Stimulated activated CD4-positive, alpha-beta T cell treated with anti-CD3 and anti-CD28 coated beads, Interleukin-15, amount 100 ng/mL, for 24 hours (primary cell): ENCODE results near the gene MAL.

Source experiments
- DNase-seq: peaks from one replicate; pipeline ENCODE4 v3.0.0-alpha.2; 2020

Gene MAL

DNA sequence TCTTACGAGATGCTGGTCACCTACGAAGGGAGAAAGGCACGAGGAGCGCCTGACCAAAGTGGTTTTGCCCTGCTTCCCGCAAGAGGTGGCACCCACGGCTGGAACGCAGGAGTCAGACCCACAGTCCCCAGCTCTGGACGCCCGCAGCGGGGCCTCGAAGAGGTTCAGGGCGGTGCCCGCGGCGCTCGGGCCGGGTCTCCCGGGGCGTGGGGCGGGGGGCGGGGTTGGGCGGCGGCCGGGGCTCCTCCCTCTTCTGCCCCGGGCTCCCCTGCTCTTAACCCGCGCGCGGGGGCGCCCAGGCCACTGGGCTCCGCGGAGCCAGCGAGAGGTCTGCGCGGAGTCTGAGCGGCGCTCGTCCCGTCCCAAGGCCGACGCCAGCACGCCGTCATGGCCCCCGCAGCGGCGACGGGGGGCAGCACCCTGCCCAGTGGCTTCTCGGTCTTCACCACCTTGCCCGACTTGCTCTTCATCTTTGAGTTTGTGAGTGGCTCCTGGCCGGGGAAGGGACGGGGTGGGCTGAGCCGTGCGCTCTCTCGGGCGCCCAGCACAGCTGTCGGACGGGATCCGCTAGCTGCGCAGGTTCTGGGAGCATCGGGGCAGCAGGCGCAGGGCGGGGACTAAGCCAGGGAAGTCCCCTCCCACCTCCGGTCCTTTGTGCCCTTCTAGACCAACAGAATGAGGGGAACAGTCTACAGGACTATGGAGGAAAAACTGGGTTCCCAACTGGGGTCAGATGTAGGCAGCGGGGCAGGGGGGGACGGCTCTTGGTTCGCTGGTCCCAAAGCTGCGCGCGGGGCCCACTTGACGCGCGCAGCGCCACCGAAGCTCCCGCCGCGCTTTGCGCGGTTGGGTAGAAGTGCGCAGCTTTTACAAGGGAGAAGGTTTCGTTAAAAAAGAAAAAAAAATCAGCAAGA is at the start of gene MAL:
Gene MAL, plus strand, starts transcription at position 303 of the 914 bp plus-strand sequence. Its CDS starts 85 bp downstream, at position 388.
- peak; percentile 81 for DNase-seq

DNA sequence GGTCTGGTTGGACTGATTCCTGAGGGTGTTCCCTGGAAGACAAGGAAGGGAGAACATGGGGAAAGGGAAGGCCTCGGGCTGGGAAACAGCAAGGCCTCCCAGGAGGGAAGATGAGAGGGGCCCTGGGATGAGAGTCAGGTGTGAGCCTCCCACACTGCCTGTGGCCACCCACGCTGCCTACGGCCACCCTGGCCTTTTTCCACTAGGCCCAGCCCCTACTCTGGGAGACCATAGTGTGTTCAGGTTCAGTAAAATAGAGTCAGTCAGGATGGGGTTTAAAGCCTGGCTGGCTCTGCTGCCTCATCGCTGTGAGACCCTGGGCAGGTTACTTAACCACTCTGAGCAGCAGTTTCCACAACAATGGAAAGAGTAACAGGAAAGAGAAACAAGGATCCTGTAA is 47.7 kb upstream of the MAL start:
- no peak for DNase-seq

DNA sequence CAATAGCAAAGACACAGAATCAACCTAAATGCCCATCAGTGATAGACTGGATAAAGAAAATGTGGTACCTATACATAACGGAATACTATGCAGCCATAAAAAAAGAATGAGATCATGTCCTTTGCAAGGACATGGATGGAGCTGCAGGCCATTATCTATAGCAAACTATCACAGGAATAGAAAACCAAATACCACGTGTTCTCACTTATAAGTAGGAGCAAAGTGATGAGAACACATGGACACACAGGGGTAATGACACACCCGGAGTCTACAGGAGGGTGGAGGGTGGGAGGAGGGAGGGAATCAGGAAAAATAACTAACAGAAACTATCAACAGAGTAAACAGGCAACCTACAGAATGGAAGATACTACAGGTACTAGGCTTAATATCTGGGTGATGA is 46.6 kb upstream of the MAL start:
- DNase-seq = no peak

DNA sequence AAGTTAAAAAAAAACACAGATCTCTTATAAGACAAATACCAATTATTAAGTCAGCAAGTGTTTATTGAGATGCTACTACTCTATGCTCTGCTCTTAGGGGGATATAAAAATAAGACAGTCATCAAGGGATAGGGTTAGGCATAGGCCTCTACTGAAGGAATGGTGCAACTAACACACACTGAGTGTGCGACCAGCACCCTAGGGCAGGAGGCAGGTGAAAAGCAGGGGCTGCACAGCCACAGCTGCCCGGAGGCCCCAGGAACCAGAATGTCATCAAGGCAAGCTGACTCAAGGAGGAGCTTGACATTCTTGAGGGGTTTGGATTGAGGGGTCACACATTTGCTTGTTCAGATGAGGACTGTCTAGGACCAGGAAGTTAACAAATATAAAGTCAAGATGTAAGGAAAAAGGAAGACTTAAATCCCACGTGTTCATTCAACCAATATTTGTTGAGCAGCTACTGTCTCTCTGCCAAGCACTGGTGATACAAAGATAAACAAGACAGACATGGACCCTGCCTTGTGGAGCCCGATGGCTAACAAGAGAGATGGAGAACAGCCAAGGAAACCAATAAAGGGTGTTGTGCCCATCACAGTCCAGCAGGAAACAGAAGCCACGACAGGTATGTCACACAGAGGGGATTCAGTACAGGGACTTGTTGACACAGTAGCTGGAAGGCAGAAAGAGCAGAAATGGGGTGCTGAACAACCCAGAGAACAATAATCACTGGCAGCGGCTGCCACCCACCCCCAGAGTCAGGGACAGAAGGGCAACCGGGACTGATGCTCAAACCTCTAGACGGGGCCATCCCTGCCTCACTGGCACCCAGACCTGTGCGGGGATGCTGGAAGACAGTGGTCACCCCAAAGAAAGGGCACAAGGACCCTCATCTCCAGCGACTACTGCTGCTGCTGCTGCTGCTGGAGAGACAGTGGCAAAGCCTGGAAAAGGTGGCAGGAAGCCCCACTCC is 45.8 kb upstream of the MAL start:
- DNase-seq = no peak

DNA sequence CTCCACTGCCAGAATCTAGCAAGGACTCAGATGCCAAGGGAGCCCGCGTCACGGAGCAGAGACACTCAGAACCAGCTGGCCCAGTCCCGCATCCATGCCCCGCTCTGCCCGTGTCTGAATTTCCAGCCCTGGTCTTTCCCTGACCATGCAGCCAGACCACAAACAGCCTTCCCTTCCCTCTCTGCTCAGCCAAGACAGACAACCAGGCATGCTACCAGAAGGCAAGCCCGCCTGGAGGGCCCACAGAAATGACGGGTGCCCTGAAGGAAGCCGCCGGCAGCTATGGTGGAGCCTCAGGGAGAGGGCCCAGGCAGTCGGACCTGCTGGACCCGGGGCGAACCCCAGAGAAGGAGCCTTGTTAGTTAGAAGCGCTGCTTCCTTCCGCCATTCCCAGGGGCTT is 45.1 kb upstream of the MAL start:
- no peak for DNase-seq

DNA sequence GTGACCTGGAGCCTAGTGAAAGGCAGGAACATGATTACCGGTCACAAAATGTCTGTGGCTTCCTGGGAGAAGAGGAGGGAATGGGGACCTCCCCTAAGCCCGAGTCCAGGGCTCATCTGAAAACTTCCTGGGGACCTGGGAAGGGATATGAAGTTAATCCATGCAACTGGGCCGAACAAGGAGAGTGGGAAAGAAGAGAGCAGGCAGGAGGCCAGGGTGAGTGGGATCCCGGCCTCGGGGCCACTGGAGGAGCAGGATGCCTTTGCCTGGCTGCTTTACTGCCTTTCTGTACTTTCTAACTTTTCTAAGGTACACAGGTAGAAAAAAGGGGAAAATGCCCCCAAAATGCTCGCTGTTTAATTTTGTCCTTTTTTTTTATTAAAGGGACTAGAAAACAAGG is 43.4 kb upstream of the MAL start:
- no peak for DNase-seq

DNA sequence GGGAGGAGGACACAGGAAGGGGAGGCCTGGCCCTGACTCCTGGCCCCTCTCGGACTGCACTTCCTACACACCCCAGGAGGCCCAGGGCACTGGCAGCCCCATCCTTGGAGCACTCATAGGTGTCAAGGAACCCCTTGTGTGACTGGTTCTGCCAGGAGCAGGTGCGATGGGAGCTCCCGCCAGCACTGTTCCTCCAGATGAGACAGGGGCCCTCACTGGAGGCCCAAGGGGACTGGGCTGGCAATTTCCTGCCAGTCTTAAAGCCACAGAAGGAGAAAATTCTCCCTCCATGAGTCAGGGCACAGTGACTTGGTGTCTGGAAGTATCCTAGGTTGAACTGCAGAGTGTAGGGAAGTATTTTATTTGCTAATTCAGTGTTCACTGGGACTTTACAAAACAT is 42.8 kb upstream of the MAL start:
- no peak for DNase-seq

DNA sequence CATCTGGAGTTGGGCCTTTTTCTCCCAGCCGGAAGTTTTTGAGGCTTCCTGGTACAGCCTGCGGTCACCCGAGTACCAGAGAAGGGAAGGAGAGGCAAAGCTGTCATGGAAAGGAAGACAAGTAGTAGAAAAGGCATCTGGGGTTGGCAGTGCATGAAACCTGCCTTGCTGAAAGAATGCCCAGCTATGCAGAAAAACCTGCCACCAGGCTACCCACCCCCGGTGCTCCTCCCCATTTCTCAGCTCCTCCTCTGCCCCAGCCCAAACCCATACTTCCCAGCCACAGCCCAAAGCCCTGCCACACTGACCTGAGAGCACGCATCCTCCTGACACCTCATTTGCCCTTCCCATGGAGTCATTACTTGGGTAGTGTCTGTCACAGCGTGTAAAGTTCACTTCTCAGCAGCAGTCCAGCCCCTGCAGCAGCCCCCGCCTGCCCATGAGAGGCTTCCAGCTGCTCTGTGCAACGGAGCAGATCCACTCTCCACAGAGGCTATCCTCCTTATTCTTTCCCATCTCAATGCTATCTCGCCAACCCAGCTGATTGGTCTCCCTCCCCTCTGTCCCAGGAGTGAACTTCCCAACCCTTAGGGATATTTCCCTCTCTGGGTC is 40.4 kb upstream of the MAL start:
- no peak for DNase-seq

DNA sequence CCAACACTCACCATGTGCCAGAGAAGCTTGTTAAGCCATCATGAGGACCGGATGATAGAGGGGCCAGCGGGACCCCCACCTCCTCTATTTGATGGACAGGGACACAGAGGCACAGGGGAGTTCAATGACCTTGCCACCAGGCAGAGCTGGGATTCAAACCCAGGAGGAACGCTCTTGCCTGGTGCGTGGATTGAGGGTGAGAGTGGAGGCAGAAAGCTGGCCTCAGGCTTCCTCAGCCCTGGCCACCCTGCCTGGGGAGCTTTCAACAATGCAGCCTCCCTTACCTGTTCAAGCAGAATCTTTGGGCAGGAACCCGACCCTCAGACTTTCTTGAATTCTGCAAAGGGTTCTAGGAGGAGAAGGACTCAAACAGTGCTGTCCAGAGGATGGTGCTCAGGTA is 39.9 kb upstream of the MAL start:
- DNase-seq = no peak

DNA sequence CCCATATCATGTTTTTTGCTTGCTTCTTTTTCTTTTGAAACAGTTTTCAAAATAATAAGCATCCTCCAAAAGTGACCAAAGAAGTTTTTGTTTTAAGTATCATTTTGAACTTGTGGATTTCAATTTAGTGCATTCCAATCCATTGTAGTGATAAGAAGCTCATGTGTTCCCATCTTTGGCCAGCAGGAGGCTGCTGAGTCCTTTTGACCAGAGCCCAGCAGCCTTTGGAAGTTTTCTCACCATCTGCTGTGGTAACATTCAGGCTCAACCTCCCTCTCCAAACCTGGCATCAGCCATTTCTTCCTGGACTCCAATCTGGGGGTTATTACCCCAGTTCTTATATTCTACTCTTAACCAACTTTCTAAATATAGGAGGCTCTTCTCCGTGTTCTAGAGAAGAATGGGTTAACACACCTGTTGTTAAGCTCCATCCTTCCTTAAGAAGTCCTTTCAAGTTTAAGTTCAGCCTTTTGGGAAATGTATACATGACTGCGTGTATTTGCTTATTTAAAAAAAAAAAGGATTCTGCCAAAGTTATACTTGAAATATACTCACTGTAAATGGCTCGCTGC is 39.0 kb upstream of the MAL start:
- DNase-seq = peak; percentile 61

DNA sequence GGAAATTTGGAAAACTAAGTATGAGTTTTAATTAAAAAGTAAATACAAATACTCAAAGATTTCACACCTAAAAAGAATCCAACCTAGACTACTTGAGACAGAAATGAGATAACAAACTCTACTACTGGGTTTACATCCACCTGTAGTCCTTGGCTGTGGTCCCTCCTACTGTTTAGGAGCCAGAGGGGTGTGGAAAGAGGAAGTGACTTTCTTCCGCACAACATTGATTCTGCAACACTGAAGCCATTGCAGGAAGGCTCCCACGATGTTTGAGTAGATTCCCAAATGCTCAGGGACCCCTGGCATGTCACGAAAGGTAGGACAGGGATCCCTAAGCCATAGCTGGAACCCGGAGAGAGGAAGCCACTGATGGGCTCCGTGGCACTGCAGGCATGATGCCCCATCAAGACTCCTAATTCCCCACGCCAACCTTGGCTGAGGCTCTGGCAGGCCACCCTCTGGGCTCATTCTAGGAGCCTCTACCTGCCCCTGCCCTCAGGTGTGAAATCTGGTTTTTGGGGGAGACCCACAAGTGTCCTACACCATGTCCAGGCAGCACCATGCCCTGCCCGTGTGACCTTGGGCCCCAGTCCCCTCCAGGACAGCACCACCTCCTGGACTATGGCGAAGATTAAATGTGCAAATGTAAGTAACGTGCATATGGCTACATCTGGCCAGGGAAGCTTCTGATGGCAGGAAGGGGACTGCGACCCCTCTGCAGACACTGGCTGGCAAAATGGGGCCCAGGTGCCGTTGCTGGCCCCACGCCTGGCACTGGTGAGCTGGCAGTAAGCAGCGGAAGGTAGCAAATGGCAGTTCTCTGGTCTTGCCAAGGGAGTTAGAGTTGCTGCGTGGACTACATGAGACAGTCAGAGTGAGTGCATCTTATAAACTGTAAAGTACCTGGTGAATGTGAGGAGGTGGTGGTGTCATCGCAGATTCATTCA is 38.2 kb upstream of the MAL start:
- DNase-seq = no peak

DNA sequence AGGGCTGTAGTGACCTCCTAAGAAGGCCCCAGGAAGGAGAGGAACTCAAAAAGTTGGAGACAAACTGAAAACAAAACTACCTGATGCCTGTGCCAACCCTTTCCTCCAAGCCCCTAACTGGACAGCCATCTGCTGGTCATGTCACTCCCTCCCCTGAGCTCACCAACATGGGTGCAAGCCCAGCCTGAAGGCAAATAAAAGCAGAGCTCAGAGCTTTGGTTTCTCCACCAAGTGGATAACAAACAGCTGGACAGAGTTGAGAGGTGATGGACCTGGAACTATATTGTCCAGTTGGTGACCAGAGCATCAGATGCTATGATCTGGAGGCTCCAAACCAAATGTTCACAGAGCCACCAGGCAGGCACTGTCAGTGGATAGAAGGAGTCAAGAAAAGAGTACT is 34.6 kb upstream of the MAL start:
- DNase-seq = no peak

DNA sequence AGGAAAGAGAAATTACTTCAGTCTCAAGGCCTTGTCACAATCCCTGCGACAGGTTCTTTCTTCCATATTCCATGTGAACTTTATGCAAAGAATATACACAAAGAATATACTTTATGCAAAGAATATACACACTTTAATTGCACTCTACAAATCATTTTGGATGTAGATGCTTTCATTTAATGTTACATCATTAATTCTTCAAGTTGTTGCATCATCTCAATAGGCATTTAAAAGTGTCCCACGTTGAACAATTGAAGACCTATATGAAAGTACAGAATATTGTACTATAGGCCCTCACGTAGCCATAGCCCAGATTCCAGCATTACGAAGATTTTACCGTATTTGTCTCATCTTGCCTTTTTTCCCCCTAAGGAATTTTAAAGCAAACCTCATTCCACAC is 33.1 kb upstream of the MAL start:
- no peak for DNase-seq

DNA sequence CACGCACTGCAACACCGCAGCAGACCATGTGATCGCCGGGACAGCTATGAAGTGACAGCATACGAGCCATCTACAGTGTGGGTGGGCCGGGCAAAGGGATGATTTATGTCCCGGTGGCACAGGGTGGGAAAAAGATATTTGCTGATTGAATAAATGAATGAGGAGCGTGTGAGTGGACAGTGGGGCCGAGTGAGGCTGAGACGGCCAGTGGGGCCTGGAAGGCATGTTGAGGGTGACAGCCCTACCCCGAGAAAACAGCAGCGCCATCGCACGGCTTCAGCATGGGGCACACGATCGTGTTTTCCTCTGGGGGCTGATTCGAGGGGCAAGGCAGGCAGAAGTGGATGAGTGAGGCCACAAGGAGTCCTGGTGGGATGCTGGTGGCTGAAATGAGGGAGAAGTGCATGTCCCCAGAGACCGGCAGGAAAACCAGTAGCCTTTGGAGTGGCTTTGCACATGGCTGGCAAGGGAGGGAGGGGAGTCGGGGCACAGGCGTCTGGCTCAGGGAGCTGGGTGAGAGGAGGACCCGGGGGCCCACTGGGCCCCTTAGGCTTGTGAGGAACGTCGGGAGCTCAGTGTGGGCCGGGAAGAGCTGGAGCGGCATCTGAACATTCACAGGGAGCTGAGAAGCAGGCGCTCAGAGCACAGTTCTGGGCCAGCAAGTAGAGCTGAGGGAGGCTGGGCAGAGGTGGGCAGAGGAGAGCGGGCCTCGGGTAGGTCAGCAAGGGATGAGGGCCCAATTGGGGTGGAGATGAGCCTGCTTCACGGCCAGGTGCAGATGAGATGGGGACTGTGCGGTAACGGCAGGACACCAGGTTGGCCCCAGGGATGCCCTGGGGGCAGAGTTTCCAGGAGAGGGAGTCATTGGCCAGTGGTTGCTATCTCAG is 32.1 kb upstream of the MAL start:
- no peak for DNase-seq

DNA sequence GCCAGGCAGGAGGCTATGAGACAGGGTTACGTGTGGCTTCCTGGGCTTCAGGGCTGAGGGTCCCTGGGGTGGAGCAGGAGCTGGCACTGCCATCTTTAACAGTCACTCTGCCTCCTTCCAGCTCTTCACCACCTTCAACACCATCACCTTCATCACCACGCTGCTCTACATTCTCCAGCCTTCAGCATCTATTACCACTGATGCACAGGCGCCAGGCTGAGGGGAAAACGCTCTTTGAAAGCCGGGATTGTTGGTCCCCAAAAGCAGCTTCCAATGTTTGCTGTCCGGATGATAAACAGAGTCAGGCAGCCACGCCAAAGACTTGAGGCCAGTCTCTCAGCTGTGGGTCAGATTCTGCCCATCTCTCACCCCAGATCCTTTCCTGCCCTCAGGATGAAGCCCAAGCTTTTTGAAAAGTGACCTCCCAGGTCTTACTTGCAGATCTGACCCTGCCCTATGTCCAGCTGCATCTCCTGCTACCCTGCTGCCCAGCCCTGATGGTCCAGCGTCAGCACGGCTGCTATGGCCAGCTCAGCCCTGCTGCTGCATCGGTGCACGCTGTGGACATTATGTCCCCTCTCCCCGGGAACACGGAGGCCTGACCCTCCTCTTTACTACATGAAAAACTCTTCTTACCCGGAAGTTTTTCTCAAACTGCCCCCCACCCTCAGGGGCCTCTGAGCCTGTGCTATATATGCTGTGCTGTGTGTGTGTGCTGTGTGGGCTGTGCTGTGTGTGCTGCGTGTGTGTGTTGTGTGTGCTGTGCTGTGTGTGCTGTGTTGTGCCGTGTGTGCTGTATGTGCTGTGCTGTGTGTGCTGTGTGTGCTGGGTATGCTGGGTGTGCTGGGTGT is 31.2 kb upstream of the MAL start:
- no peak for DNase-seq

DNA sequence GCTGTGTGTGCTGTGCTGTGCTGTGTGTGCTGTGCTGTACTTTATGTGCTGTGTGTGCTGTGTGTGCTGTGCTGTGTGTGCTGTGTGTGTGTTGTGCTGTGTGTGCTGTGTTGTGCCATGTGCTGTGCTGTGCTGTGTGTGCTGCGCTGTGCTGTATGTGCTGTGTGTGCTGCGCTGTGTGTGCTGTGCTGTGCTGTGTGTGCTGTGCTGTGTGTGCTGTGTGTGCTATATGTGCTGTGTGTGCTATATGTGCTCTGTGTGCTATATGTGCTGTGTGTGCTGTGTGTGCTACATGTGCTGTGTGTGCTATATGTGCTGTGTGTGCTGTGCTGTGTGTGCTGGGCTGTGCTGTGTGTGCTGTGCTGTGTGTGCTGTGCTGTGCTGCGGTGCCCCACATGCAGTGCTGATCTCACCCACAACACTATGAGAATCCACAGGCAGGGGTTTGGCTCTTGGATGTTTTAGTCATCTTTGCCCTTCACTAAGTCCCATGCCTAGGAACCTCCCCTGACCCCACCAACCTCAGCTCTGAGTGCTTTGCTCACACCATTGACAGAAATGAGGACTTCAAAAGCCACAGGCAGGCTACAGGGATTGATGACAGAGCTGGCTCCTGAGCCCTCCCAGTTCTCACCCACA is 30.5 kb upstream of the MAL start:
- DNase-seq = no peak

DNA sequence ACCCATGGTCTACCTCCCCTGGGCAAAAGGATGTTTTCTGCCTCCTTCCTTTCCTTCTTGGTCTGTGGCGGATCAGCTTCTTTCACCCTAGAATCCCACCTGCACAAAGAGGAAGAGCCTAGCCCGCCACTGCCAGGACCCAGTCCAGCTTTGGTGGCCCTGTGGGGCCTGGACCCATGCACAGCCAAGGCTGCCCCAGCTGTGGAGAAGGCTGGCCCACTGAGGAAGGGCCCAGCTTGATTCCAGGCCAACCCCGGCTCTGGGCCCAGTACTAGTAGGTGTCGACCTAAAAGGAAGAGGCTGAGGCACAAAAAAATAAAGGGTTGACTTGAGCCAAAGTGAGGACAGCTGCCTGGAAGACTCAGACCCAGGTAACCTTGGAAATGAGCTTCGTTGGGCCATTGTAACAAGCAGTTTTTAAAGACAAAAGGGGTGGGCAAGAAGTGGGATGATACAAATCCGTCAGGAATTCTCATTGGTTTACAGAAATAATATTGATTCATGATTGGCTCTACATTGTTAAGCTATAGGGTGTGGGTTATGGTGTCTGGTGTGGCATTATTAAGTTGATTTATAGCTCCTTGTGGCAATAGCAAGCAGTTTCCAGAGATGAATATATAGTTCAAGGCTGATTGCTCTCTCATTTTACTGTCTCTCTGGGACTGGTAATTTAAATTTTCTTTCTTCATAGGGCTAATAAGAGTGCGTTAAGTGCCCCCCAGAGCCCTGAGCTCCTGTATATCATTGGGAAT is 29.8 kb upstream of the MAL start:
- no peak for DNase-seq

DNA sequence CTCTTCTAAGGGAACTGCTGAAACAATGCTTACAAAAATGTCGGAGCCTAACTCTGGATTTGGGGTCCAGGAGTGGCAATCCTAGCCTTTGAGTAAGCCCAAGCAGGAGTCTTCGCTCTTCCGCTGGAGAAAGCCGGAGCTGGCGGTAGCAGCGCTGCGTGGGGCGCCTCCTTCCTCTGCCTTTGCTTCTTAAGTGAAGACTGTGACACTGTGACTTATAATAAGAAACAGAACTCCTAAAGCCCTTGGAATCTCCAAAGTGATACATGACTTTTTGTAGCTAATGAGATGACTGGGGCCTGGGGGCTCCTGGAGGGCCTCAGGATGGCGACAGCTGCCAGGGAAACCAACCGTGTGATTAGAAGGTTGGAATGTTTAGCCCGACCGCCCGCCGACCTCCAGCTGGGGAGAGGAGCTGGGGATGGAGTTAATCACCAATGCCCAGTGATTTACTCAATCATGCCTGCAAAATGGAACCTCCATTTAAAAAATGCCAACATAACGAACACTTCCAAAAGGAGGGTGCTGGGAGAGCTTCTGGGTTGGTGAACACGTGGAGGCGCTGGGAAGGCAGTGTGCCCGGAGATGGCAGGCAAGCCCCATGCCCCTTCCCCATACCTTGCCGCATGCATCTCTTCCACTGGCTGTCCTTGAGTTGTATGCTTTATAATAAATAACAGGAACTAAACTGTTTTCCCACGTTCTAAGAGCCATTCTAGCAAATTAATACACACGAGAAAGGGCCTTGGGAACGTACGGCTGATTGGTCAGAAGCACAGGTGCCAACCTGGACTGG is 29.0 kb upstream of the MAL start:
- DNase-seq = no peak
